BJ (cell line): Measurements from ENCODE around the gene MAP3K7CL. TPM values are rescaled to one million over a fixed set of nuclear protein-coding genes. Genes with fewer than 3 reads are reported as not detected.

Experiments
- CTCF ChIA-PET: fragments of 350-600 bp; formaldehyde crosslinking; extraction: SDS; loops from one replicate; lab custom pipeline; 2021; ENCODE audit warnings: antibody characterized with exemption, inconsistent platforms; lab: Yijun Ruan, JAX
- POLR2A ChIA-PET: fragments of 300-600 bp; sonication (Branson Sonifier 250); formaldehyde crosslinking; extraction: SDS; loops from one replicate; lab custom pipeline; 2021; ENCODE audit warnings: antibody characterized with exemption; lab: Charles Lee
- DNase-seq: peaks from one replicate; pipeline ENCODE4 v3.0.0-alpha.2; 2011; ENCODE audit warnings: low read depth
- H3K27me3 ChIP-seq: 2 replicates; pipeline ENCODE4 v1.6.0; 2011; ENCODE audit warnings: low read length; ENCODE audit not compliant: control insufficient read depth, insufficient read depth
- H3K36me3 ChIP-seq: 2 replicates; pipeline ENCODE4 v1.5.1; 2011; ENCODE audit warnings: low read length; ENCODE audit not compliant: control insufficient read depth, insufficient read depth
- H3K4me3 ChIP-seq: 2 replicates; pipeline ENCODE4 v1.5.1; 2011; ENCODE audit warnings: low read depth, mild to moderate bottlenecking, control low read depth, low read length
- CTCF ChIP-seq: IDR thresholded peaks from 2 replicates; pipeline ENCODE4 v1.5.1; 2011; ENCODE audit warnings: low read depth, mild to moderate bottlenecking, control low read depth, inconsistent platforms, low read length, moderate library complexity; ENCODE audit not compliant: insufficient read depth
- polyA plus RNA-seq: library from polyadenylated mRNA; depleted of rRNA; stranded (reverse); fragments of >200 nt; gene quantifications from 2 replicates; pipeline ENCODE4 v1.2.3, GENCODE V29; 2011

MAP3K7CL gene
- polyA plus RNA-seq, 1 experiment = 6.1 TPM

GRCh38 chr21:29189353-29189752 lies 58.9 kb downstream of the MAP3K7CL start:
- Histone ChIP-seq H3K4me3 (no peak overlapping the region), H3K27me3 (no peaks in the 10 kb centered on the region), H3K36me3 (no peaks in the 10 kb centered on the region)
- DNase-seq = no peak
- POLR2A ChIA-PET = no interaction called here
- CTCF ChIA-PET = interaction anchor here (0.6 to 1.6 kb wide), 6 partner anchors 19 to 191 kb away, joined by 3 to 6 read pairs (median 3); no protein-coding TSS in a partner anchor
- TF ChIP-seq CTCF = no peak

- no peak for DNase-seq
- Histone ChIP-seq H3K36me3 (no peaks in the 10 kb centered on the region), H3K27me3 (no peaks in the 10 kb centered on the region), H3K4me3 (no peak overlapping the region)
- no peak for TF ChIP-seq CTCF
- ChIA-PET POLR2A (no interaction called here), CTCF (no interaction called here)
Observed at GRCh38 chr21:29190923-29191331, 60.5 kb downstream of the MAP3K7CL start.

GRCh38 chr21:29193072-29193471 lies 62.6 kb downstream of the MAP3K7CL start:
- ChIA-PET POLR2A (interaction anchor here (0.6 kb wide), 1 partner anchor 149 kb away, joined by 6 read pairs; no protein-coding TSS in a partner anchor), CTCF (interaction anchor here (0.7 kb wide), 1 partner anchor 210 kb away, joined by 3 read pairs; no protein-coding TSS in a partner anchor)
- TF ChIP-seq CTCF = no peak
- H3K36me3 ChIP-seq = no peaks in the 10 kb centered on the region
- H3K4me3 ChIP-seq = no peak overlapping the region
- H3K27me3 ChIP-seq = no peaks in the 10 kb centered on the region
- no peak for DNase-seq

- CTCF ChIA-PET = interaction anchor here (1.2 kb wide), 1 partner anchor 40 kb away, joined by 3 read pairs; no protein-coding TSS in a partner anchor
- POLR2A ChIA-PET = no interaction called here
Observed at GRCh38 chr21:29193901-29194300, 63.5 kb downstream of the MAP3K7CL start.

GRCh38 chr21:29194342-29194741 lies 63.9 kb downstream of the MAP3K7CL start:
- ChIA-PET POLR2A (no interaction called here), CTCF (interaction anchor here (0.6 to 1.2 kb wide), 2 partner anchors 14 to 40 kb away, joined by 3 read pairs; no protein-coding TSS in a partner anchor)
- Histone ChIP-seq H3K36me3 (no peaks in the 10 kb centered on the region), H3K27me3 (no peaks in the 10 kb centered on the region), H3K4me3 (no peak overlapping the region)
- no peak for DNase-seq
- no peak for TF ChIP-seq CTCF

More at GRCh38 chr21:29193901-29194300, 63.5 kb downstream of the MAP3K7CL start:
- H3K27me3 ChIP-seq = no peaks in the 10 kb centered on the region
- no peak for DNase-seq
- H3K36me3 ChIP-seq = no peaks in the 10 kb centered on the region
- TF ChIP-seq CTCF = no peak
- H3K4me3 ChIP-seq = no peak overlapping the region
